Breast epithelium (tissue), 4 donors: ENCODE data around the gene ABHD12B. TPM values are rescaled to one million over a fixed set of nuclear protein-coding genes. Genes with fewer than 3 reads are reported as not detected.

Source experiments
- DNase-seq, 2 donors: peaks; one replicate each; pipeline ENCODE4 v3.0.0-alpha.2; 2019; ENCODE audit warnings: low spot score in 2 of 2
- H3K27ac ChIP-seq, 2 donors: fragments of 200-600 bp; sonication (generic) in 1 of 2; one replicate each; pipeline ENCODE4 v1.5.1; 2016 to 2019; ENCODE audit warnings: mild to moderate bottlenecking in 1 of 2
- H3K27me3 ChIP-seq, 2 donors: fragments of 200-600 bp; sonication (generic) in 1 of 2; one replicate each; pipeline versions ENCODE4 v1.5.1 to v1.6.0; 2017 to 2019; ENCODE audit warnings: control low read depth in 1 of 2, mild to moderate bottlenecking in 1 of 2
- H3K36me3 ChIP-seq: fragments of 200-600 bp; one replicate; pipeline ENCODE4 v1.5.1; 2019
- H3K4me1 ChIP-seq, 2 donors: fragments of 200-600 bp; sonication (generic); one replicate each; pipeline ENCODE4 v1.5.1; 2016 to 2019; ENCODE audit warnings: control low read depth in 1 of 2
- H3K4me3 ChIP-seq, 3 donors: fragments of 200-600 bp; sonication (generic); 1 replicate in 2 of 3; 2 replicates in 1 of 3; pipeline ENCODE4 v1.5.1; 2016 to 2019; ENCODE audit warnings: mild to moderate bottlenecking in 3 of 3, moderate library complexity in 2 of 3
- H3K9me3 ChIP-seq, 2 donors: fragments of 200-600 bp; sonication (generic) in 1 of 2; one replicate each; pipeline ENCODE4 v1.5.1; 2016 to 2019; ENCODE audit warnings: control low read depth in 1 of 2
- POLR2A ChIP-seq: fragments of 450-650 bp; IDR thresholded peaks from one replicate; pipeline ENCODE4 v1.6.1; 2016; ENCODE audit warnings: antibody characterized with exemption, mild to moderate bottlenecking, moderate library complexity
- POLR2AphosphoS5 ChIP-seq, 3 donors: sonication (generic); formaldehyde crosslinking; IDR thresholded peaks; one replicate each; pipeline ENCODE4 v1.6.1; 2017; ENCODE audit warnings: antibody characterized with exemption in 3 of 3
- intact Hi-C: fragments of 100-400 bp; cut with DNase I; formaldehyde crosslinking; loops from one replicate; pipeline ENCODE4 v1.15.1; 2023; ENCODE audit warnings: low total_unique reads
- total RNA-seq, 3 donors: library from RNA; depleted of rRNA; stranded (reverse); fragments of >200 nt; gene quantifications; one replicate each; pipeline ENCODE4 v1.1.0, GENCODE V29; 2016
- TF ChIP-seq, protein P1 (sequence below), 3 donors: fragments of 450-650 bp; IDR thresholded peaks; one replicate each; pipeline ENCODE4 v1.5.1; 2016 to 2017; ENCODE audit warnings: antibody characterized with exemption in 3 of 3, mild to moderate bottlenecking in 3 of 3, moderate library complexity in 3 of 3

ABHD12B gene
- total RNA-seq, 3 donors from 2014 or later = not detected

DNA sequence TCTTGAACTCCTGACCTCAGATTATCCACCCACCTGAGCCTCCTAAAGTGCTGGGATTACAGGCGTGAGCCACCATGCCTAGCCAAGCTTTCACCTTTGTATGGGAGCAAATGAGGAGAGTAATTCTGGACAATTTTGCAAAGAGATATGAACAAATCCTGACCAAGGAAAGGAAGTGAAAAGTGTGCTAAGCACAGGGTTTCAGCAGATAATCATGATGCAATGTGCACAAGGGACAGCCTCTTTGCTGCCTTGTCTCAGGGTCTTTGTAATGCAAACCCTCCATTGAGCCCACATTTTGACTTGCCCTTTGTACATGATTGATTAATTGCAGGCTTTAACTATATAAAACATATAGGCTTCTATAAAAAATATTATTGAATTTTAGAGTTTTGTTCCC lies 81.6 kb downstream of the ABHD12B start:
- Histone ChIP-seq H3K9me3 (no peaks in the 10 kb centered on the region), H3K36me3 (no peaks in the 10 kb centered on the region), H3K4me3 (no peak overlapping the region), H3K27ac (no peak overlapping the region), H3K4me1 (no peaks in the 10 kb centered on the region), H3K27me3 (no peaks in the 10 kb centered on the region)
- TF ChIP-seq POLR2AphosphoS5 (IDR thresholded peaks at IDR 0.05) = no peak
- TF ChIP-seq, protein P1, sequence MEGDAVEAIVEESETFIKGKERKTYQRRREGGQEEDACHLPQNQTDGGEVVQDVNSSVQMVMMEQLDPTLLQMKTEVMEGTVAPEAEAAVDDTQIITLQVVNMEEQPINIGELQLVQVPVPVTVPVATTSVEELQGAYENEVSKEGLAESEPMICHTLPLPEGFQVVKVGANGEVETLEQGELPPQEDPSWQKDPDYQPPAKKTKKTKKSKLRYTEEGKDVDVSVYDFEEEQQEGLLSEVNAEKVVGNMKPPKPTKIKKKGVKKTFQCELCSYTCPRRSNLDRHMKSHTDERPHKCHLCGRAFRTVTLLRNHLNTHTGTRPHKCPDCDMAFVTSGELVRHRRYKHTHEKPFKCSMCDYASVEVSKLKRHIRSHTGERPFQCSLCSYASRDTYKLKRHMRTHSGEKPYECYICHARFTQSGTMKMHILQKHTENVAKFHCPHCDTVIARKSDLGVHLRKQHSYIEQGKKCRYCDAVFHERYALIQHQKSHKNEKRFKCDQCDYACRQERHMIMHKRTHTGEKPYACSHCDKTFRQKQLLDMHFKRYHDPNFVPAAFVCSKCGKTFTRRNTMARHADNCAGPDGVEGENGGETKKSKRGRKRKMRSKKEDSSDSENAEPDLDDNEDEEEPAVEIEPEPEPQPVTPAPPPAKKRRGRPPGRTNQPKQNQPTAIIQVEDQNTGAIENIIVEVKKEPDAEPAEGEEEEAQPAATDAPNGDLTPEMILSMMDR (IDR thresholded peaks at IDR 0.05) = no peak
- TF ChIP-seq POLR2A = no peak
- intact Hi-C loops = no loop called here
- no peak for DNase-seq

Other genes starting within 250 kb of the ABHD12B start
- gene SAV1, start 203.7 kb upstream of the ABHD12B start, total RNA-seq = 10 to 100 TPM; 56.0 to 77.0 (median 76.0) TPM
- 10 to 100 TPM; 38.1 to 42.9 (median 40.4) TPM for gene NIN, start 40.9 kb upstream of the ABHD12B start, total RNA-seq
- 100 to 1,000 TPM in 1 of 3 donors, 10 to 100 TPM in 2; 53.6 to 126 (median 57.4) TPM for gene PYGL, start 72.4 kb downstream of the ABHD12B start, total RNA-seq
- gene TRIM9, start 223.1 kb downstream of the ABHD12B start, total RNA-seq = 1 to 10 TPM; 2.9 to 5.2 (median 4.6) TPM